IMR-90 (cell line): ENCODE measurements around the gene TPTE. TPM values are rescaled to one million over a fixed set of nuclear protein-coding genes. Genes with fewer than 3 reads are reported as not detected.
"Not testable (repeated sequence)": the region's sequence is repeated elsewhere in the genome, so short reads cannot be mapped to it uniquely, and the experiment has no call there.

ENCODE experiments used
- ATAC-seq: fragments of 200-7000 bp; cut with Tn5 transposase; 2 replicates; pipeline ENCODE4 v1.9.1; 2020; ENCODE audit warnings: low read depth, mild to moderate bottlenecking, moderate library complexity
- BruUV-seq: library from RNA; stranded (reverse); fragments of 400-500 nt; replicated peaks from 2 replicates; lab custom pipeline; 2021; lab: Mats Ljungman, UMichigan
- CTCF ChIA-PET: fragments of 300-600 bp; formaldehyde crosslinking; extraction: SDS; loops from one replicate; lab custom pipeline; 2021; ENCODE audit warnings: antibody characterized with exemption; lab: Yijun Ruan, JAX
- POLR2A ChIA-PET: fragments of 300-600 bp; sonication (Branson Sonifier 250); formaldehyde crosslinking; loops from one replicate; lab custom pipeline; 2022; ENCODE audit warnings: antibody characterized with exemption; ENCODE audit not compliant: unreplicated experiment; lab: Charles Lee
- DNase-seq: peaks from one replicate; pipeline ENCODE4 v3.0.0; 2013
- H2AFZ ChIP-seq: replicated peaks from 2 replicates; pipeline ENCODE3; 2013; ENCODE audit warnings: low read length, mild to moderate bottlenecking; ENCODE audit not compliant: poor library complexity
- H2AK5ac ChIP-seq: 2 replicates; pipeline ENCODE4 v1.6.1; 2013; ENCODE audit warnings: low read depth, low read length, inconsistent platforms
- H2AK9ac ChIP-seq: replicated peaks from 2 replicates; pipeline ENCODE3; 2013; ENCODE audit warnings: mild to moderate bottlenecking, low read depth, low read length, moderate library complexity; ENCODE audit not compliant: poor library complexity
- H2BK120ac ChIP-seq: 2 replicates; pipeline ENCODE4 v1.6.1; 2013; ENCODE audit warnings: low read depth, low read length, inconsistent platforms
- H2BK15ac ChIP-seq: 3 replicates; pipeline ENCODE4 v1.6.1; 2013; ENCODE audit warnings: low read depth, low read length, inconsistent platforms
- H2BK20ac ChIP-seq: 2 replicates; pipeline ENCODE4 v1.6.1; 2013; ENCODE audit warnings: low read depth, mild to moderate bottlenecking, inconsistent platforms, low read length, moderate library complexity
- H2BK5ac ChIP-seq: 2 replicates; pipeline ENCODE4 v1.6.1; 2013; ENCODE audit warnings: mild to moderate bottlenecking, low read depth, low read length, inconsistent platforms; ENCODE audit not compliant: poor library complexity, severe bottlenecking
- H3K14ac ChIP-seq: replicated peaks from 2 replicates; pipeline ENCODE4 v1.6.1; 2013; ENCODE audit warnings: low read depth, low read length, inconsistent platforms
- H3K18ac ChIP-seq: 2 replicates; pipeline ENCODE4 v1.6.1; 2013; ENCODE audit warnings: low read depth, low read length, control low read depth
- H3K23ac ChIP-seq: 2 replicates; pipeline ENCODE4 v1.6.1; 2013; ENCODE audit warnings: low read depth, low read length, inconsistent platforms
- H3K27ac ChIP-seq: 2 replicates; pipeline ENCODE4 v1.5.1; 2013; ENCODE audit warnings: mild to moderate bottlenecking, control low read depth, low read length; ENCODE audit not compliant: insufficient read depth
- H3K27me3 ChIP-seq: 2 replicates; pipeline ENCODE4 v1.6.1; 2013; ENCODE audit warnings: low read length; ENCODE audit not compliant: control insufficient read depth, insufficient read depth
- H3K36me3 ChIP-seq: 2 replicates; pipeline ENCODE4 v1.6.1; 2013; ENCODE audit warnings: low read length, mixed read lengths; ENCODE audit not compliant: control insufficient read depth, insufficient read depth
- H3K4ac ChIP-seq: 2 replicates; pipeline ENCODE4 v1.6.1; 2013; ENCODE audit warnings: low read depth, low read length, inconsistent platforms
- H3K4me1 ChIP-seq: 2 replicates; pipeline ENCODE4 v1.6.1; 2013; ENCODE audit warnings: low read length, mixed read lengths; ENCODE audit not compliant: control insufficient read depth, insufficient read depth
- H3K4me2 ChIP-seq: 2 replicates; pipeline ENCODE4 v1.6.1; 2013; ENCODE audit warnings: low read depth, mild to moderate bottlenecking, control low read depth, low read length, moderate library complexity
- H3K4me3 ChIP-seq: 2 replicates; pipeline ENCODE4 v1.5.1; 2013; ENCODE audit warnings: low read depth, mild to moderate bottlenecking, control low read depth, low read length, moderate library complexity; ENCODE audit not compliant: insufficient read depth
- H3K56ac ChIP-seq: 2 replicates; pipeline ENCODE4 v1.6.1; 2013; ENCODE audit warnings: low read length, inconsistent platforms; ENCODE audit not compliant: insufficient read depth; ENCODE audit errors: extremely low read depth
- H3K79me1 ChIP-seq, 2 experiments: 2 replicates each; pipeline ENCODE4 v1.6.1; 2013; ENCODE audit warnings: low read length in 2 of 2, inconsistent platforms in 1 of 2, low read depth in 1 of 2
- H3K9ac ChIP-seq: 2 replicates; pipeline ENCODE4 v1.6.1; 2013; ENCODE audit warnings: low read depth, low read length, control low read depth
- H3K9me1 ChIP-seq: 2 replicates; pipeline ENCODE4 v1.6.1; 2013; ENCODE audit warnings: low read length, inconsistent platforms; ENCODE audit not compliant: insufficient read depth
- H3K9me3 ChIP-seq: 2 replicates; pipeline ENCODE4 v1.6.1; 2013; ENCODE audit warnings: low read length; ENCODE audit not compliant: control insufficient read depth, insufficient read depth
- H4K20me1 ChIP-seq: 2 replicates; pipeline ENCODE4 v1.6.1; 2013; ENCODE audit warnings: low read length, inconsistent platforms; ENCODE audit not compliant: insufficient read depth
- H4K5ac ChIP-seq: 2 replicates; pipeline ENCODE4 v1.6.1; 2013; ENCODE audit warnings: mild to moderate bottlenecking, low read depth, low read length, control low read depth
- H4K8ac ChIP-seq, 2 experiments: 2 replicates each; pipeline ENCODE4 v1.6.1; 2013; ENCODE audit warnings: low read depth in 2 of 2, low read length in 2 of 2, control low read depth in 1 of 2, inconsistent platforms in 1 of 2
- H4K91ac ChIP-seq: 2 replicates; pipeline ENCODE4 v1.6.1; 2013; ENCODE audit warnings: low read depth, low read length, inconsistent platforms; ENCODE audit not compliant: insufficient read depth
- whole genome bisulfite sequencing, 2 experiments: methylation state at CpG; one replicate each; pipeline versions ENCODE4 v1.1.5 to v1.1.7; 2013; ENCODE audit warnings: missing lambda C conversion rate in 2 of 2; ENCODE audit not compliant: insufficient read length in 1 of 2; ENCODE audit errors: extremely low coverage in 2 of 2; 5-methylcytosine and 5-hydroxymethylcytosine counted together
- dilution Hi-C: fragments of 300-500 bp; cut with HindIII; formaldehyde crosslinking; loops from one replicate; pipeline ENCODE4 v1.14.3; 2018; ENCODE audit warnings: low sequenced_read_pairs; ENCODE audit not compliant: unreplicated experiment
- in situ Hi-C: fragments of 300-500 bp; cut with MboI; formaldehyde crosslinking; loops from 3 replicates; pipeline ENCODE4 v1.14.3; 2019; ENCODE audit warnings: low sequenced_read_pairs, inconsistent platforms, mixed read lengths
- intact Hi-C: fragments of 100-400 bp; cut with micrococcal nuclease; formaldehyde crosslinking; loops from 2 replicates; pipeline ENCODE4 v1.10.0; 2022
- polyA plus RNA-seq, 3 experiments: library from polyadenylated mRNA; depleted of rRNA; stranded (reverse); fragments of >200 nt; gene quantifications; 2 replicates each; pipeline ENCODE4 v1.2.3, GENCODE V29; 2012; ENCODE audit warnings: low replicate concordance in 1 of 3
- total RNA-seq: library from RNA; depleted of rRNA; stranded (reverse); fragments of >200 nt; gene quantifications from 2 replicates; pipeline ENCODE4 v1.2.3, GENCODE V29; 2012

TPTE gene
- total and polyA plus RNA-seq, 2 of the 4 experiments (the other 2 are of a cell fraction), result not detected

GRCh38 chr21:10521835-10522500, 585 bp downstream of the TPTE start:
- H2BK5ac ChIP-seq, H3K4me1 ChIP-seq, H3K4me2 ChIP-seq, dilution Hi-C loops, H3K4ac ChIP-seq, H4K8ac ChIP-seq, DNase-seq, H3K14ac ChIP-seq, H2AK9ac ChIP-seq, H3K9ac ChIP-seq, BruUV-seq, H3K27ac ChIP-seq, H2BK20ac ChIP-seq, H3K18ac ChIP-seq, H3K23ac ChIP-seq, H2AFZ ChIP-seq, H3K4me3 ChIP-seq, in situ Hi-C loops, H2BK15ac ChIP-seq, intact Hi-C loops, H3K56ac ChIP-seq, H4K20me1 ChIP-seq, ATAC-seq, H3K79me1 ChIP-seq, H3K36me3 ChIP-seq, CTCF ChIA-PET, H4K5ac ChIP-seq, H4K91ac ChIP-seq, H3K9me1 ChIP-seq, H2AK5ac ChIP-seq, H2BK120ac ChIP-seq, H3K27me3 ChIP-seq, POLR2A ChIA-PET: not testable (repeated sequence)
- peaks cover 11% of the 10 kb centered on the region for H3K9me3 ChIP-seq
- 57% methylated on average over 23 of the region's 75 CpGs; no CpG with 5 or more reads in 1 of the 2 experiments for WGBS, 2 experiments
